VCaP (cell line): ENCODE results near the gene AHSP.
"Not testable (repeated sequence)": the region's sequence is repeated elsewhere in the genome, so short reads cannot be mapped to it uniquely, and the experiment has no call there.

ENCODE experiments used
- H3K27ac ChIP-seq: fragments of 450-650 bp; 2 replicates; pipeline ENCODE4 v1.5.1; 2017
- CTCF ChIP-seq: fragments of 450-650 bp; conservative IDR thresholded peaks from 2 replicates; pipeline ENCODE4 v1.5.1; 2017; ENCODE audit warnings: mild to moderate bottlenecking, moderate library complexity

AHSP gene

GRCh38 chr16:31532896-31533295, 5.2 kb downstream of the AHSP start:
- no peak overlapping the region for H3K27ac ChIP-seq
- TF ChIP-seq CTCF, result no peak

DNA sequence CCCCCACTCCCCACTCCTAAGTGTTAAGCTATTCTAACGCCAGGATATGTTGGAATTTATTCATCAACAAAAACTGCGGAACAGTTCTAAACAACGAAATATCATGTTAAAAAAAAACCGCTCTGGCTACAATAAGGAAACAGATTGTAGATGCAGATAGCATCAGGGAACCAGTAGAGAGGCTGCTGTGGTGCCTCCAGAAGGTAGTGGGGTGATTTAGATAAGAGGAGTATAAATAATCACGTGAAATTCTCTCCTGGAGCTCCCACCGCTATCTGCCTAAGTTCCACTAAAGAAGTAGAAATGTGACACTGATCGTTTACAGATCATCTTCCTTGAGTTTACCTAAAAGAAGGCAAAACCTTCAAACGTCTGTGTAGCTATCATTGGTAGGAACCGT, 8.0 kb downstream of the AHSP start:
- H3K27ac ChIP-seq, result no peak overlapping the region
- no peak for TF ChIP-seq CTCF

GRCh38 chr16:31536804-31537361, 9.2 kb downstream of the AHSP start:
- no peak overlapping the region for H3K27ac ChIP-seq
- TF ChIP-seq CTCF, result no peak

GRCh38 chr16:31537362-31538242, 9.9 kb downstream of the AHSP start:
- no peak overlapping the region for H3K27ac ChIP-seq
- TF ChIP-seq CTCF, result no peak

GRCh38 chr16:31538243-31538598, 10.5 kb downstream of the AHSP start:
- H3K27ac ChIP-seq, result not testable (repeated sequence)

- not testable (repeated sequence) for H3K27ac ChIP-seq
These were observed 12.1 kb downstream of the AHSP start for GRCh38 chr16:31539762-31540161.

DNA sequence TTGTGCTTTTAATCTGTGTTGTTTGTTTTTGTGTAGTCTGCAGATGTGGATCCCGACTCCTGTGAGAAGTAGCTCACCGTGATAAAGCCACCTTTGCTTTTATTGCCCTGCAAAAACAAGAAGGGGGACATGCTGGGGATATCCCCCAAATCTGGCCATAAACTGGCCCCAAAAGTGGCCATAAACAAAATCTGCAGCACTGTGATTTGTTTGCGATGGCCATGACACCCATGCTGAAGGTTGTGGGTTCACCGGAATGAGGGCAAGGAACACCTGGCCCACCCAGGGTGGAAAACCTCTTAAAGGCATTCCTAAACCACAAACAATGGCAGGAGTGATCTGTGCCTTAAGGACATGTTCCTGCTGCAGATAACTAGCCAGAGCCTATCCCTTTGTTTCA, 15.1 kb downstream of the AHSP start:
- no peak overlapping the region for H3K27ac ChIP-seq
- no peak for TF ChIP-seq CTCF

- no peak for TF ChIP-seq CTCF
- H3K27ac ChIP-seq, result no peak overlapping the region
These were observed 33.9 kb downstream of the AHSP start for GRCh38 chr16:31561426-31562233.
